Neural progenitor cell (in vitro differentiated cells): ENCODE results near the gene FUT2.

Experiments
- EZH2 ChIP-seq: fragments of 200-600 bp; sonication (generic); IDR thresholded peaks from 2 replicates; pipeline ENCODE4 v1.6.1; 2017; ENCODE audit warnings: antibody characterized with exemption, mild to moderate bottlenecking, moderate library complexity
- EZH2phosphoT487 ChIP-seq: fragments of 200-600 bp; sonication (generic); IDR thresholded peaks from 2 replicates; pipeline ENCODE4 v1.6.1; 2017; ENCODE audit warnings: antibody characterized with exemption
- TF ChIP-seq, protein P1 (sequence below): fragments of 200-600 bp; sonication (generic); IDR thresholded peaks from 2 replicates; pipeline ENCODE4 v1.5.1; 2017; ENCODE audit warnings: antibody characterized with exemption, mild to moderate bottlenecking

DNA sequence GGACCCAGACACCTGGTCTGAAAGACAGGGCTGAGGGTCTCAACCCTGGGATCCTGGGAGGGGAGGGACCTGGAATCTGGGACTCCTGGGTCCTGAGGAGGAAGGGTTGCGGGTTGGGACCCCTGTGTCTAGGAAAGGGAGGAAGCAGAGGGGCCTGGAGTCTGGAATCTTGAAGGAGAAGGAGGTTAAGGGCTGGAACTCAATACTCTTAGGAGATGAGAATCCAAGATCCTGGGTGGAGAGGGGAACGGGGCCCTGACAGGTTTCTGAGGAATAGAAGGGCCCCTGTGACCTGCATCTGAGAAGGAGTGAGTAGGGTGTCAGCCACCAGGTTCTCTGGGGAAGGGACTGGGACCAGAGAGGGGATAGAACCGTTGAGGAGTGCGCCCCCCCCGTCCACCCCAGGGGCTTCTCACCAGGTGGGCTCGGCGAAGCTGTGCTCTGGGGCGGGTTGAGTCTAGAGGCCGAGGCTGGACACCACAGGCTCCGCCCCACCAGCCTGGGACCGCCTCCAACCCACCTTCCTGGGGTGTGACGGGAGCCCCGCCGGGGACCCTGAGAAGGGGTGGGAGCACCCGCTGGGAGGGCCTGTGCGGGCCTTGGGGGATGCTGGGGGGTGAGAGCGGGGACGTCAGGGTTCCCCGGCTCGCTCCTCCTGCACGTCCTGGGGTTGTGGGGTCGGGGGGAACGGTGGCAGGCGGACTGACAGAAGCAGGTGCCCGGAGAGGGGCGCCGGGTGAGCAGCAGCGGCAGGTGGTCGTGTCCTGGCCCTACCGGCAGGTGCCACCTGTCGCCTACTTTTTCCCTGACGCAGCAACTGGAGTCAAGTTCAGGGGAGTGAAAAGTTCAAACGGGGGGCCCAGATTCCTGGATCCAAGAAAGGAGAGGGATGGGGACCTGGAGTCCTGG, 23.7 kb downstream of the FUT2 start, which contains the start of gene MAMSTR:
- TF ChIP-seq, protein P1, sequence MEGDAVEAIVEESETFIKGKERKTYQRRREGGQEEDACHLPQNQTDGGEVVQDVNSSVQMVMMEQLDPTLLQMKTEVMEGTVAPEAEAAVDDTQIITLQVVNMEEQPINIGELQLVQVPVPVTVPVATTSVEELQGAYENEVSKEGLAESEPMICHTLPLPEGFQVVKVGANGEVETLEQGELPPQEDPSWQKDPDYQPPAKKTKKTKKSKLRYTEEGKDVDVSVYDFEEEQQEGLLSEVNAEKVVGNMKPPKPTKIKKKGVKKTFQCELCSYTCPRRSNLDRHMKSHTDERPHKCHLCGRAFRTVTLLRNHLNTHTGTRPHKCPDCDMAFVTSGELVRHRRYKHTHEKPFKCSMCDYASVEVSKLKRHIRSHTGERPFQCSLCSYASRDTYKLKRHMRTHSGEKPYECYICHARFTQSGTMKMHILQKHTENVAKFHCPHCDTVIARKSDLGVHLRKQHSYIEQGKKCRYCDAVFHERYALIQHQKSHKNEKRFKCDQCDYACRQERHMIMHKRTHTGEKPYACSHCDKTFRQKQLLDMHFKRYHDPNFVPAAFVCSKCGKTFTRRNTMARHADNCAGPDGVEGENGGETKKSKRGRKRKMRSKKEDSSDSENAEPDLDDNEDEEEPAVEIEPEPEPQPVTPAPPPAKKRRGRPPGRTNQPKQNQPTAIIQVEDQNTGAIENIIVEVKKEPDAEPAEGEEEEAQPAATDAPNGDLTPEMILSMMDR, result no peak
- TF ChIP-seq EZH2 (no peak), EZH2phosphoT487 (no peak)
